WTC11 (cell line): Measurements from ENCODE around the gene AKAP1. TPM values are rescaled to one million over a fixed set of nuclear protein-coding genes. Genes with fewer than 3 reads are reported as not detected.
A peak's percentile ranks its signal among the peaks of the same experiment; 100 is the strongest.

ENCODE experiments used
- ATAC-seq: fragments of 200-7000 bp; cut with Tn5 transposase; 2 replicates; pipeline ENCODE4 v1.10.0; 2021; ENCODE audit warnings: mild to moderate bottlenecking, moderate library complexity
- CTCF ChIA-PET: fragments of 300-600 bp; sonication (Branson Sonifier 250); formaldehyde crosslinking; loops from one replicate; lab custom pipeline; 2021; ENCODE audit warnings: antibody characterized with exemption; lab: Charles Lee
- POLR2A ChIA-PET: fragments of 350-600 bp; sonication (Branson Sonifier 250); formaldehyde crosslinking; loops from one replicate; lab custom pipeline; 2021; ENCODE audit warnings: antibody characterized with exemption; lab: Charles Lee
- DNase-seq: peaks from one replicate; pipeline ENCODE4 v3.0.0; 2021; ENCODE audit warnings: low spot score
- H3K27ac Mint-ChIP-seq: 2 replicates; pipeline ENCODE4 v1.8.0; 2021; ENCODE audit warnings: mixed read lengths
- H3K27me3 Mint-ChIP-seq: 2 replicates; pipeline ENCODE4 v1.8.0; 2021; ENCODE audit warnings: low read depth, mild to moderate bottlenecking, moderate library complexity, mixed read lengths
- H3K36me3 Mint-ChIP-seq: 2 replicates; pipeline ENCODE4 v1.8.0; 2021; ENCODE audit warnings: mixed read lengths
- H3K4me1 Mint-ChIP-seq: 2 replicates; pipeline ENCODE4 v1.8.0; 2022; ENCODE audit warnings: mixed read lengths
- H3K4me3 Mint-ChIP-seq: 2 replicates; pipeline ENCODE4 v1.8.0; 2021; ENCODE audit warnings: mild to moderate bottlenecking, moderate library complexity, mixed read lengths
- H3K9me3 Mint-ChIP-seq: 2 replicates; pipeline ENCODE4 v1.8.0; 2021; ENCODE audit warnings: mixed read lengths
- E2F4 ChIP-seq: sonication (generic); formaldehyde crosslinking; IDR thresholded peaks from 2 replicates; pipeline ENCODE4 v1.8.1; 2022; ENCODE audit warnings: low read depth, mild to moderate bottlenecking, moderate library complexity, missing genetic modification reagents, borderline replicate concordance
- E2F5 ChIP-seq: sonication (generic); formaldehyde crosslinking; IDR thresholded peaks from 2 replicates; pipeline ENCODE4 v1.8.1; 2022; ENCODE audit warnings: mild to moderate bottlenecking, moderate library complexity, missing genetic modification reagents
- ESRRA ChIP-seq: sonication (generic); formaldehyde crosslinking; IDR thresholded peaks from 2 replicates; pipeline ENCODE4 v1.8.1; 2022; ENCODE audit warnings: mild to moderate bottlenecking, missing genetic modification reagents, borderline replicate concordance
- GABPB1 ChIP-seq: sonication (generic); formaldehyde crosslinking; IDR thresholded peaks from 2 replicates; pipeline ENCODE4 v1.8.1; 2023; ENCODE audit warnings: mild to moderate bottlenecking, missing genetic modification reagents
- HMGXB4 ChIP-seq: sonication (generic); formaldehyde crosslinking; IDR thresholded peaks from 2 replicates; pipeline ENCODE4 v1.8.1; 2023; ENCODE audit warnings: mild to moderate bottlenecking, moderate library complexity, missing genetic modification reagents
- NFE2L1 ChIP-seq: sonication (generic); formaldehyde crosslinking; IDR thresholded peaks from 2 replicates; pipeline ENCODE4 v1.8.1; 2023; ENCODE audit warnings: missing genetic modification reagents
- OVOL2 ChIP-seq: fragments of 250-450 bp; sonication (Bioruptor Pico); IDR thresholded peaks from 2 replicates; pipeline ENCODE4 v1.9.0; 2021; ENCODE audit warnings: mild to moderate bottlenecking, borderline replicate concordance
- PREB ChIP-seq: sonication (generic); formaldehyde crosslinking; IDR thresholded peaks from 2 replicates; pipeline ENCODE4 v1.8.1; 2022; ENCODE audit warnings: mild to moderate bottlenecking, missing genetic modification reagents, moderate library complexity, borderline replicate concordance
- TEAD1 ChIP-seq: sonication (generic); formaldehyde crosslinking; IDR thresholded peaks from 2 replicates; pipeline ENCODE4 v1.8.0; 2022; ENCODE audit warnings: mild to moderate bottlenecking, missing genetic modification reagents
- USF1 ChIP-seq: sonication (generic); formaldehyde crosslinking; IDR thresholded peaks from 2 replicates; pipeline ENCODE4 v1.8.0; 2022; ENCODE audit warnings: mild to moderate bottlenecking, missing genetic modification reagents
- ZNF232 ChIP-seq: sonication (generic); formaldehyde crosslinking; IDR thresholded peaks from 2 replicates; pipeline ENCODE4 v1.8.0; 2022; ENCODE audit warnings: mild to moderate bottlenecking, missing genetic modification reagents
- ZNF317 ChIP-seq: sonication (generic); formaldehyde crosslinking; IDR thresholded peaks from 2 replicates; pipeline ENCODE4 v1.8.1; 2023; ENCODE audit warnings: low read depth, mild to moderate bottlenecking, moderate library complexity, missing genetic modification reagents, borderline replicate concordance
- ZNF532 ChIP-seq: fragments of 250-450 bp; sonication (Bioruptor Pico); IDR thresholded peaks from 2 replicates; pipeline ENCODE4 v1.9.0; 2021; ENCODE audit warnings: mild to moderate bottlenecking, borderline replicate concordance
- ZNF671 ChIP-seq: fragments of 250-450 bp; sonication (Bioruptor Pico); IDR thresholded peaks from 2 replicates; pipeline ENCODE4 v1.8.0; 2021; ENCODE audit warnings: mild to moderate bottlenecking
- total RNA-seq: library from RNA; stranded (reverse); gene quantifications from 3 replicates; pipeline ENCODE4 v1.2.3, GENCODE V29; 2021

Gene AKAP1
- total RNA-seq, 1 experiment from 2014 or later: 74.5 TPM

GRCh38 chr17:57051886-57052361 is 33.1 kb upstream of the AKAP1 start:
- POLR2A ChIA-PET: no interaction called here

GRCh38 chr17:57062865-57063264 is 22.2 kb upstream of the AKAP1 start:
- Mint-ChIP-seq H3K4me1 (peaks cover 12% of the 10 kb centered on the region), H3K9me3 (0 out of 2 replicates have a peak, but pooled peaks cover 5% of the 10 kb centered on the region), H3K4me3 (no peak overlapping the region), H3K27ac (no peak overlapping the region), H3K27me3 (no peaks in the 10 kb centered on the region), H3K36me3 (no peaks in the 10 kb centered on the region)
- ATAC-seq (no peak), DNase-seq (no peak)
- ChIA-PET CTCF (no interaction called here), POLR2A (no interaction called here)
- TF ChIP-seq HMGXB4 (CRISPR knock-in tag) (no peak), E2F4 (CRISPR knock-in tag) (no peak), NFE2L1 (CRISPR knock-in tag) (no peak), ESRRA (CRISPR knock-in tag) (no peak), ZNF671 (CRISPR knock-in tag) (no peak), E2F5 (CRISPR knock-in tag) (no peak), USF1 (CRISPR knock-in tag) (no peak)

More at GRCh38 chr17:57051886-57052361, 33.1 kb upstream of the AKAP1 start:
- no peaks in the 10 kb centered on the region for H3K27me3 Mint-ChIP-seq
- H3K9me3 Mint-ChIP-seq: no peaks in the 10 kb centered on the region
- ATAC-seq (peak; percentile 43; the same call in 1 of the 2 replicates), DNase-seq (no peak)
- no peak for TF ChIP-seq PREB (CRISPR knock-in tag)
- TF ChIP-seq ZNF232 (CRISPR knock-in tag): no peak
- no peak for TF ChIP-seq OVOL2
- no peak for TF ChIP-seq TEAD1 (CRISPR knock-in tag)
- no peak for TF ChIP-seq ZNF532 (CRISPR knock-in tag)
- no peak for TF ChIP-seq ZNF317 (CRISPR knock-in tag)
- no peak for TF ChIP-seq GABPB1 (CRISPR knock-in tag)
- H3K4me3 Mint-ChIP-seq: no peak overlapping the region
- peak overlapping the region; percentile 78; the same call in 1 of the 2 replicates for H3K27ac Mint-ChIP-seq
- CTCF ChIA-PET: interaction anchor here (1.2 kb wide), 1 partner anchor 41 kb away, joined by 3 read pairs; no protein-coding TSS in a partner anchor
- no peaks in the 10 kb centered on the region for H3K36me3 Mint-ChIP-seq
- H3K4me1 Mint-ChIP-seq: peaks cover 23% of the 10 kb centered on the region
